MM.1S (cell line): Measurements from ENCODE around the gene OBSCN.

ENCODE experiments used
- CTCF ChIP-seq: fragments of 300-600 bp; sonication (generic); IDR thresholded peaks from 2 replicates; pipeline ENCODE4 v1.5.1; 2016; ENCODE audit warnings: antibody characterized with exemption, low read length, mixed read lengths
- EZH2 ChIP-seq: fragments of 300-600 bp; sonication (generic); optimal IDR thresholded peaks from 2 replicates; pipeline ENCODE3; 2017; ENCODE audit warnings: low read depth, mild to moderate bottlenecking, antibody characterized with exemption, low read length, mixed read lengths
- EZH2phosphoT487 ChIP-seq: fragments of 300-600 bp; sonication (generic); IDR thresholded peaks from 2 replicates; pipeline ENCODE4 v1.6.1; 2018; ENCODE audit warnings: antibody characterized with exemption, low read length

GRCh38 chr1:228276901-228277490 lies 69.2 kb downstream of the OBSCN start:
- TF ChIP-seq CTCF (no peak), EZH2 (no peak), EZH2phosphoT487 (no peak)
